Measurements from ENCODE around the gene SPA17.

GRCh38 chr11:124729571-124729970 is 55.9 kb downstream of the SPA17 start:
- TF ChIP-seq, protein P1, sequence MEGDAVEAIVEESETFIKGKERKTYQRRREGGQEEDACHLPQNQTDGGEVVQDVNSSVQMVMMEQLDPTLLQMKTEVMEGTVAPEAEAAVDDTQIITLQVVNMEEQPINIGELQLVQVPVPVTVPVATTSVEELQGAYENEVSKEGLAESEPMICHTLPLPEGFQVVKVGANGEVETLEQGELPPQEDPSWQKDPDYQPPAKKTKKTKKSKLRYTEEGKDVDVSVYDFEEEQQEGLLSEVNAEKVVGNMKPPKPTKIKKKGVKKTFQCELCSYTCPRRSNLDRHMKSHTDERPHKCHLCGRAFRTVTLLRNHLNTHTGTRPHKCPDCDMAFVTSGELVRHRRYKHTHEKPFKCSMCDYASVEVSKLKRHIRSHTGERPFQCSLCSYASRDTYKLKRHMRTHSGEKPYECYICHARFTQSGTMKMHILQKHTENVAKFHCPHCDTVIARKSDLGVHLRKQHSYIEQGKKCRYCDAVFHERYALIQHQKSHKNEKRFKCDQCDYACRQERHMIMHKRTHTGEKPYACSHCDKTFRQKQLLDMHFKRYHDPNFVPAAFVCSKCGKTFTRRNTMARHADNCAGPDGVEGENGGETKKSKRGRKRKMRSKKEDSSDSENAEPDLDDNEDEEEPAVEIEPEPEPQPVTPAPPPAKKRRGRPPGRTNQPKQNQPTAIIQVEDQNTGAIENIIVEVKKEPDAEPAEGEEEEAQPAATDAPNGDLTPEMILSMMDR (IDR thresholded peaks at IDR 0.05) = no peak
- TF ChIP-seq, protein P2, sequence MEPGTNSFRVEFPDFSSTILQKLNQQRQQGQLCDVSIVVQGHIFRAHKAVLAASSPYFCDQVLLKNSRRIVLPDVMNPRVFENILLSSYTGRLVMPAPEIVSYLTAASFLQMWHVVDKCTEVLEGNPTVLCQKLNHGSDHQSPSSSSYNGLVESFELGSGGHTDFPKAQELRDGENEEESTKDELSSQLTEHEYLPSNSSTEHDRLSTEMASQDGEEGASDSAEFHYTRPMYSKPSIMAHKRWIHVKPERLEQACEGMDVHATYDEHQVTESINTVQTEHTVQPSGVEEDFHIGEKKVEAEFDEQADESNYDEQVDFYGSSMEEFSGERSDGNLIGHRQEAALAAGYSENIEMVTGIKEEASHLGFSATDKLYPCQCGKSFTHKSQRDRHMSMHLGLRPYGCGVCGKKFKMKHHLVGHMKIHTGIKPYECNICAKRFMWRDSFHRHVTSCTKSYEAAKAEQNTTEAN (CRISPR knock-in tag; IDR thresholded peaks at IDR 0.05) = no peak
- TF ChIP-seq ZNF219 (CRISPR knock-in tag; IDR thresholded peaks at IDR 0.05; ENCODE audit: borderline replicate concordance) (no peak), ELF4 (CRISPR knock-in tag; IDR thresholded peaks at IDR 0.05; ENCODE audit: low read depth) (no peak), RELA (CRISPR knock-in tag; IDR thresholded peaks at IDR 0.05; ENCODE audit: borderline replicate concordance) (no peak), E2F1 (CRISPR knock-in tag; IDR thresholded peaks at IDR 0.05) (no peak)
- TF ChIP-seq, protein P3, sequence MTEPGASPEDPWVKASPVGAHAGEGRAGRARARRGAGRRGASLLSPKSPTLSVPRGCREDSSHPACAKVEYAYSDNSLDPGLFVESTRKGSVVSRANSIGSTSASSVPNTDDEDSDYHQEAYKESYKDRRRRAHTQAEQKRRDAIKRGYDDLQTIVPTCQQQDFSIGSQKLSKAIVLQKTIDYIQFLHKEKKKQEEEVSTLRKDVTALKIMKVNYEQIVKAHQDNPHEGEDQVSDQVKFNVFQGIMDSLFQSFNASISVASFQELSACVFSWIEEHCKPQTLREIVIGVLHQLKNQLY (CRISPR knock-in tag; IDR thresholded peaks at IDR 0.05) = no peak
- TF ChIP-seq, protein P4, sequence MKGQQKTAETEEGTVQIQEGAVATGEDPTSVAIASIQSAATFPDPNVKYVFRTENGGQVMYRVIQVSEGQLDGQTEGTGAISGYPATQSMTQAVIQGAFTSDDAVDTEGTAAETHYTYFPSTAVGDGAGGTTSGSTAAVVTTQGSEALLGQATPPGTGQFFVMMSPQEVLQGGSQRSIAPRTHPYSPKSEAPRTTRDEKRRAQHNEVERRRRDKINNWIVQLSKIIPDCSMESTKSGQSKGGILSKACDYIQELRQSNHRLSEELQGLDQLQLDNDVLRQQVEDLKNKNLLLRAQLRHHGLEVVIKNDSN (CRISPR knock-in tag; IDR thresholded peaks at IDR 0.05) = no peak
- TF ChIP-seq, protein P5, sequence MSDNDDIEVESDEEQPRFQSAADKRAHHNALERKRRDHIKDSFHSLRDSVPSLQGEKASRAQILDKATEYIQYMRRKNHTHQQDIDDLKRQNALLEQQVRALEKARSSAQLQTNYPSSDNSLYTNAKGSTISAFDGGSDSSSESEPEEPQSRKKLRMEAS (CRISPR knock-in tag; IDR thresholded peaks at IDR 0.05) = no peak
- TF ChIP-seq, protein P6, sequence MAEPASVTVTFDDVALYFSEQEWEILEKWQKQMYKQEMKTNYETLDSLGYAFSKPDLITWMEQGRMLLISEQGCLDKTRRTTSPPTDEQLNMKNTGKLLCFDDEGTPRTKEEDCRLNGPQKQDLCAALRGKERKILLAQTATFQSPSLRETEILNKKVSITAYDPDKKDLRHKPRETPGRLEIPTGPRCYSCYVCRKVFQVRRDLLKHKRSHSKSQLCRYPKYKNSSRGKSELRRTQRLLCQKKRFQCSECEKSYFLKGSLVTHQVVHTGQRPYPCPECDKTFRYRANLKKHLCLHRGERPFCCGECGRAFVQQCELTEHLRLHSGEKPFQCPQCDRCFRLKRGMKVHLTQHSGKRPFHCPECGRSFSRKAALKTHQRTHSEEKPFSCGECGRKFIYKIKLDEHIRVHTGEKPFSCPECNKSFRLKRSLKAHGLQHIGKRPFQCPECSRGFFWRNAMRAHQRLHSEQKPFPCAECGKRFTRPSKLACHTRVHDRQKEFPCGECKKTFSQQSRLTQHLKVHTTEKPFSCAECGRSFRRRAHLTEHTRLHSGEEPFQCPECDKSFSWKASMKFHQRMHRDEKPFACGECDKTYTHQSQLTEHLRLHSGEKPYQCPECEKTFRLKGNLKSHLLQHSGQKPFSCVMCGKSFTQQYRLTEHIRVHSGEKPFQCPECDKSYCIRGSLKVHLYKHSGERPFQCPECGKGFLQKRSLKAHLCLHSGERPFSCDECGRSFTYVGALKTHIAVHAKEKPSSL (CRISPR knock-in tag; conservative IDR thresholded peaks at IDR 0.05) = no peak

Measured in WTC11 (cell line).